Measurements from ENCODE around the gene TRIO.

- TF ChIP-seq EZH2 (IDR thresholded peaks at IDR 0.05) (no peak), FOXP2 (optimal IDR thresholded peaks at IDR 0.05; ENCODE audit: control extremely low read depth, extremely low read length, insufficient read depth) (no peak)
These were observed 75.9 kb downstream of the TRIO start for GRCh38 chr5:14218897-14219573.
